HEK293T (cell line): ENCODE data around the gene TMTC3.

Experiments
- CTCF ChIA-PET: fragments of 350-600 bp; formaldehyde crosslinking; extraction: SDS; loops from one replicate; lab custom pipeline; 2021; ENCODE audit warnings: antibody characterized with exemption, inconsistent platforms; lab: Yijun Ruan, JAX
- POLR2A ChIA-PET: fragments of 350-600 bp; formaldehyde crosslinking; extraction: SDS; loops from one replicate; lab custom pipeline; 2020; ENCODE audit warnings: antibody characterized with exemption, inconsistent platforms; lab: Yijun Ruan, JAX
- DNase-seq: peaks from one replicate; pipeline ENCODE4 v3.0.0; 2012; ENCODE audit warnings: mixed read lengths; ENCODE audit errors: extremely low spot score
- ARNT ChIP-seq: fragments of 450-650 bp; IDR thresholded peaks from 2 replicates; pipeline ENCODE4 v1.6.1; 2017; ENCODE audit warnings: mild to moderate bottlenecking
- BHLHE40 ChIP-seq: fragments of 450-650 bp; IDR thresholded peaks from 2 replicates; pipeline ENCODE4 v1.6.1; 2016; ENCODE audit warnings: mild to moderate bottlenecking, moderate library complexity, borderline replicate concordance
- CTBP1 ChIP-seq: fragments of 450-650 bp; IDR thresholded peaks from 2 replicates; pipeline ENCODE4 v1.6.1; 2016; ENCODE audit warnings: borderline replicate concordance
- ELF4 ChIP-seq: fragments of 450-650 bp; IDR thresholded peaks from 2 replicates; pipeline ENCODE4 v1.6.1; 2017; ENCODE audit warnings: antibody characterized with exemption
- FOXA1 ChIP-seq: fragments of 450-650 bp; IDR thresholded peaks from 2 replicates; pipeline ENCODE4 v1.6.1; 2016; ENCODE audit warnings: mild to moderate bottlenecking
- FOXK2 ChIP-seq: fragments of 450-650 bp; IDR thresholded peaks from 2 replicates; pipeline ENCODE4 v1.6.1; 2016; ENCODE audit warnings: mild to moderate bottlenecking
- FOXM1 ChIP-seq: fragments of 450-650 bp; IDR thresholded peaks from 2 replicates; pipeline ENCODE4 v1.6.1; 2017; ENCODE audit warnings: mild to moderate bottlenecking, borderline replicate concordance
- HDGF ChIP-seq: fragments of 450-650 bp; IDR thresholded peaks from 2 replicates; pipeline ENCODE4 v1.6.1; 2017; ENCODE audit warnings: antibody characterized with exemption, borderline replicate concordance
- L3MBTL2 ChIP-seq: fragments of 450-650 bp; conservative IDR thresholded peaks from 2 replicates; pipeline ENCODE4 v1.6.1; 2016; ENCODE audit warnings: mild to moderate bottlenecking
- LEF1 ChIP-seq: fragments of 450-650 bp; IDR thresholded peaks from 2 replicates; pipeline ENCODE4 v1.6.1; 2017; ENCODE audit warnings: mild to moderate bottlenecking, borderline replicate concordance
- NFRKB ChIP-seq: fragments of 450-650 bp; IDR thresholded peaks from 2 replicates; pipeline ENCODE4 v1.6.1; 2016; ENCODE audit warnings: mild to moderate bottlenecking, moderate library complexity
- SP1 ChIP-seq: fragments of 450-650 bp; IDR thresholded peaks from 2 replicates; pipeline ENCODE4 v1.6.1; 2017
- SUZ12 ChIP-seq: fragments of 450-650 bp; IDR thresholded peaks from 2 replicates; pipeline ENCODE4 v1.6.1; 2016; ENCODE audit warnings: mild to moderate bottlenecking
- TARDBP ChIP-seq: fragments of 450-650 bp; IDR thresholded peaks from 2 replicates; pipeline ENCODE4 v1.6.1; 2016
- ZNF384 ChIP-seq: fragments of 450-650 bp; IDR thresholded peaks from 2 replicates; pipeline ENCODE4 v1.6.1; 2016
- TF ChIP-seq, protein P1 (sequence below): fragments of 450-650 bp; IDR thresholded peaks from 2 replicates; pipeline ENCODE4 v1.6.1; 2016

The TMTC3 gene

GRCh38 chr12:88181881-88182280 is 39.8 kb downstream of the TMTC3 start:
- ChIA-PET POLR2A (no interaction called here), CTCF (no interaction called here)
- no peak for TF ChIP-seq CTBP1
- TF ChIP-seq TARDBP = no peak
- no peak for TF ChIP-seq FOXA1

DNA sequence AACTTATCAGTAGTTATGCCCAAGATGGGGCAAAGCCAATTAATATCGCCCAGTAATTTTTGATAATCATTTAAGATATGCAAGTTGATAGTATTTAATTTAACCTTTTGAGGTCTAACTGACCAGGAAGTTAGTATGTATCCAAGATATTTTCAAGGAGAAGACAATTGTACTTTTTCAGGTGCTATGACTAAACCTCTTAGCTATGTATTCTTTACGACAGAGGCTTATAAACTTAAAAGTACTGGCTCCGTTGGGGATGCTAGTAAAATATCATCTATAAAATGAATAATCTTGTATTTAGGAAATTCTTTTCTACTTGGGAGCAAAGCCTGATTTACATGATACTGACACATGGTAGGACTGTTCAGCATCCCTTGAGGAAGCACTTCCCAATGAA is 40.3 kb downstream of the TMTC3 start:
- ChIA-PET CTCF (no interaction called here), POLR2A (no interaction called here)
- no peak for DNase-seq
- TF ChIP-seq LEF1 (no peak), L3MBTL2 (no peak), FOXK2 (no peak), ZNF384 (no peak), FOXM1 (no peak)

More at GRCh38 chr12:88181881-88182280, 39.8 kb downstream of the TMTC3 start:
- DNase-seq = no peak

- DNase-seq = no peak
- TF ChIP-seq SUZ12 = no peak
- TF ChIP-seq FOXM1 = no peak
- TF ChIP-seq ARNT = no peak
- no peak for TF ChIP-seq CTBP1
- TF ChIP-seq BHLHE40 = no peak
- no peak for TF ChIP-seq ELF4
- TF ChIP-seq SP1 = no peak
- TF ChIP-seq, protein P1, sequence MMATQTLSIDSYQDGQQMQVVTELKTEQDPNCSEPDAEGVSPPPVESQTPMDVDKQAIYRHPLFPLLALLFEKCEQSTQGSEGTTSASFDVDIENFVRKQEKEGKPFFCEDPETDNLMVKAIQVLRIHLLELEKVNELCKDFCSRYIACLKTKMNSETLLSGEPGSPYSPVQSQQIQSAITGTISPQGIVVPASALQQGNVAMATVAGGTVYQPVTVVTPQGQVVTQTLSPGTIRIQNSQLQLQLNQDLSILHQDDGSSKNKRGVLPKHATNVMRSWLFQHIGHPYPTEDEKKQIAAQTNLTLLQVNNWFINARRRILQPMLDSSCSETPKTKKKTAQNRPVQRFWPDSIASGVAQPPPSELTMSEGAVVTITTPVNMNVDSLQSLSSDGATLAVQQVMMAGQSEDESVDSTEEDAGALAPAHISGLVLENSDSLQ = no peak
- TF ChIP-seq TARDBP = no peak
- no peak for TF ChIP-seq FOXK2
- no peak for TF ChIP-seq LEF1
- TF ChIP-seq HDGF = no peak
- ChIA-PET CTCF (no interaction called here), POLR2A (no interaction called here)
These were observed 42.1 kb downstream of the TMTC3 start for GRCh38 chr12:88184196-88184595.

DNA sequence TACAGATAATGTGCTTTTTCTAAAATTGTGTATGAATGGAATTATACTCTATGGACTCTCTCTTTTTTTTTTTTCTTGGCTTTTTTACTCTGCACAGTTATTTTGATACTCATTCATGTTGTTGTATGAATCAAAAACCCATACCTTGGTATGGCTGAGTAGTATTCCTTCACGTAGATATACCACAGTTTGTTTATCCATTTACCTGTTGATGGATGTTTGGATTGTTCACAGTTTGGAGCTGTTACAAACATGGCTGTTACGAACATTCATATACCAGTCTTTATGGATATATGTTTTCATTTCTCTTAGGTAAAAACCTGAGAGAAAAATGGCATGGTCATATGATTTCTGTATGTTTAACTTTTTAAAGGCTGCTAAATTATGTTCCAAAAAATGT is 43.2 kb downstream of the TMTC3 start:
- TF ChIP-seq HDGF = no peak
- no peak for TF ChIP-seq ZNF384
- TF ChIP-seq ELF4 = no peak
- TF ChIP-seq NFRKB = no peak
- CTCF ChIA-PET = no interaction called here
- POLR2A ChIA-PET = no interaction called here
- no peak for DNase-seq

GRCh38 chr12:88185988-88186387 is 43.9 kb downstream of the TMTC3 start:
- TF ChIP-seq ELF4 = no peak
- ChIA-PET POLR2A (no interaction called here), CTCF (no interaction called here)
- no peak for DNase-seq

- CTCF ChIA-PET = interaction anchor here (0.7 kb wide), 1 partner anchor 36 kb away, joined by 3 read pairs; no protein-coding TSS in a partner anchor
- no peak for TF ChIP-seq NFRKB
- no peak for TF ChIP-seq ARNT
- no peak for TF ChIP-seq BHLHE40
- no peak for TF ChIP-seq ELF4
- TF ChIP-seq SUZ12 = no peak
- TF ChIP-seq HDGF = no peak
- TF ChIP-seq, protein P1 = no peak
- no peak for TF ChIP-seq FOXM1
- TF ChIP-seq TARDBP = no peak
- TF ChIP-seq SP1 = no peak
- TF ChIP-seq FOXA1 = no peak
- no peak for TF ChIP-seq L3MBTL2
- no peak for TF ChIP-seq LEF1
- no peak for TF ChIP-seq CTBP1
- POLR2A ChIA-PET = interaction anchor here (0.5 kb wide), 1 partner anchor 107 kb away, joined by 3 read pairs; no protein-coding TSS in a partner anchor
These were observed 45.5 kb downstream of the TMTC3 start for GRCh38 chr12:88187571-88187970.

DNA sequence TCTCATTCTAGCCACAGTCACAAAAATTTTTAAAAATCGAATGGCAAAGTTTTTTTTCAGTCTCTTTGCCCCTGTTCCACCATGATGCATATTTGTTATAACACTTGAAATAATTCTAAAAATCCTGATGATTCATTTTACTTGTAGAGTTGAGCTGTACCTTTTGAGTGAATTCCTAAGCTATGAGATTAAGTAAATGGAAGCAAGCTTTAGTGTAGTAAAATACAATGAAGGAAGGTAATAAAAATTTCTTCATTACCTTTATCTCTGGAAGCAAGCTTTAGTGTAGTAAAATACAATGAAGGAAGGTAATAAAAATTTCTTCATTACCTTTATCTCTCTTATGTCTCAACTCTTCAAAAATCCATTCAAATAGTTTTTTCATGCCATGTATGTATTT is 46.1 kb downstream of the TMTC3 start:
- POLR2A ChIA-PET = no interaction called here
- CTCF ChIA-PET = no interaction called here
- no peak for DNase-seq
- no peak for TF ChIP-seq L3MBTL2
- TF ChIP-seq TARDBP = no peak
- TF ChIP-seq CTBP1 = no peak
- TF ChIP-seq SP1 = no peak
- no peak for TF ChIP-seq NFRKB
- no peak for TF ChIP-seq LEF1
- no peak for TF ChIP-seq FOXM1
- no peak for TF ChIP-seq ZNF384
- no peak for TF ChIP-seq ELF4

More at GRCh38 chr12:88187571-88187970, 45.5 kb downstream of the TMTC3 start:
- no peak for DNase-seq

DNA sequence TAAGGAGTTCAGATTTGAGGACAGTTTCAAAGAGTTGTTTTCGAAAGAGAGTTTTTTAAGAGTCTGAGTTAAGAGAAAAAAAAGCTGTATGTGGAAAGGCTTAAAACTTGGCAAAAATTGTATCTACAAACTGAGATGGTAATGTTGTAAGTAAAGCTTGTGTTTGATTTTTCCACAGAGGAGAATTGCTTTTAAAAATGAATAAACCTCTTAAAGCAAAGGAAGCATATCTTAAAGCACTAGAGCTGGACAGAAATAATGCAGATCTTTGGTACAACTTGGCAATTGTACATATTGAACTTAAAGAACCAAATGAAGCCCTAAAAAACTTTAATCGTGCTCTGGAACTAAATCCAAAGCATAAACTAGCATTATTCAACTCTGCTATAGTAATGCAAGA is 50.3 kb downstream of the TMTC3 start:
- POLR2A ChIA-PET = no interaction called here
- TF ChIP-seq LEF1 = no peak
- no peak for TF ChIP-seq CTBP1
- TF ChIP-seq ZNF384 = no peak
- TF ChIP-seq, protein P1 = no peak
- CTCF ChIA-PET = no interaction called here
- no peak for DNase-seq
